GM18499 (cell line): ENCODE results near the gene HBZ.
"Not testable (repeated sequence)": the region's sequence is repeated elsewhere in the genome, so short reads cannot be mapped to it uniquely, and the experiment has no call there.

Experiments used
- ATAC-seq: cut with Tn5 transposase; IDR thresholded peaks from one replicate; pipeline ENCODE4 v1.9.1; 2021; ENCODE audit warnings: moderate number of reproducible peaks; ENCODE audit not compliant: insufficient read depth, unreplicated experiment

Gene HBZ

DNA sequence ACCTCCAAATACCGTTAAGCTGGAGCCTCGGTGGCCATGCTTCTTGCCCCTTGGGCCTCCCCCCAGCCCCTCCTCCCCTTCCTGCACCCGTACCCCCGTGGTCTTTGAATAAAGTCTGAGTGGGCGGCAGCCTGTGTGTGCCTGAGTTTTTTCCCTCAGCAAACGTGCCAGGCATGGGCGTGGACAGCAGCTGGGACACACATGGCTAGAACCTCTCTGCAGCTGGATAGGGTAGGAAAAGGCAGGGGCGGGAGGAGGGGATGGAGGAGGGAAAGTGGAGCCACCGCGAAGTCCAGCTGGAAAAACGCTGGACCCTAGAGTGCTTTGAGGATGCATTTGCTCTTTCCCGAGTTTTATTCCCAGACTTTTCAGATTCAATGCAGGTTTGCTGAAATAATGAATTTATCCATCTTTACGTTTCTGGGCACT, 25.0 kb downstream of the HBZ start:
- no peak for ATAC-seq

DNA sequence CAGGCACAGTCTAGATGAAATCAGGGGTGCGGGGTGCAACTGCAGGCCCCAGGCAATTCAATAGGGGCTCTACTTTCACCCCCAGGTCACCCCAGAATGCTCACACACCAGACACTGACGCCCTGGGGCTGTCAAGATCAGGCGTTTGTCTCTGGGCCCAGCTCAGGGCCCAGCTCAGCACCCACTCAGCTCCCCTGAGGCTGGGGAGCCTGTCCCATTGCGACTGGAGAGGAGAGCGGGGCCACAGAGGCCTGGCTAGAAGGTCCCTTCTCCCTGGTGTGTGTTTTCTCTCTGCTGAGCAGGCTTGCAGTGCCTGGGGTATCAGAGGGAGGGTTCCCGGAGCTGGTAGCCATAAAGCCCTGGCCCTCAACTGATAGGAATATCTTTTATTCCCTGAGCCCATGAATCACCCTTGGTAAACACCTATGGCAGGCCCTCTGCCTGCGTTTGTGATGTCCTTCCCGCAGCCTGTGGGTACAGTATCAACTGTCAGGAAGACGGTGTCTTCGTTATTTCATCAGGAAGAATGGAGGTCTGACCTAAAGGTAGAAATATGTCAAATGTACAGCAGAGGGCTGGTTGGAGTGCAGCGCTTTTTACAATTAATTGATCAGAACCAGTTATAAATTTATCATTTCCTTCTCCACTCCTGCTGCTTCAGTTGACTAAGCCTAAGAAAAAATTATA, 25.7 kb downstream of the HBZ start:
- no peak for ATAC-seq

GRCh38 chr16:178668-179015, 26.2 kb downstream of the HBZ start:
- ATAC-seq, result no peak

- no peak for ATAC-seq
Measured at GRCh38 chr16:179211-180092, 27.0 kb downstream of the HBZ start.

GRCh38 chr16:180101-180675, 27.7 kb downstream of the HBZ start, which contains the start of gene HBQ1:
TSS of gene HBQ1 (plus strand) at chr16:180459. CDS start at chr16:180487, 28 bp downstream.
- no peak for ATAC-seq

GRCh38 chr16:180681-181564, 28.5 kb downstream of the HBZ start:
- ATAC-seq, result no peak

GRCh38 chr16:181565-182021, 29.1 kb downstream of the HBZ start:
- ATAC-seq, result no peak

GRCh38 chr16:183005-183404, 30.6 kb downstream of the HBZ start:
- no peak for ATAC-seq

GRCh38 chr16:185213-185612, 32.8 kb downstream of the HBZ start:
- ATAC-seq, result no peak

GRCh38 chr16:185691-186090, 33.2 kb downstream of the HBZ start:
- no peak for ATAC-seq

- no peak for ATAC-seq
Measured at GRCh38 chr16:187330-187729, 34.9 kb downstream of the HBZ start.

DNA sequence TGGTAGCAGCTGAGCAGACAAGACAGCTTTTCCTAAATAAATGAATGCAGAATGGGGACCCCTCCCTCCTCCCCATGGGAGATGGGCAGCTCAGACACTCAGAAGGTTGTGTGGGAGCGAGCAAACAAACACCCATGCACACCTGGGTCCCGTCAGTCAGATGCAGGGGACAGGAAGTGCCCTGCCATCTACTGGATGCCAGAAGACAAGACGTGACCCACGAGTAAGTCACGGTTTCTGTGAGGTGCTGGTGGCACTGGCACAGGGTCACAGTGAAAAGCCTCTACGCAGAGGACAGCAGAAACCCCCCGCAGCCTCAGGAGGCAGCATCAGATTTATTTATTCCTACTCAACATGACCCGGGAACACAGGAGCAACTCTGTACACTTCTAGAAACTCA, 36.2 kb downstream of the HBZ start:
- ATAC-seq, result no peak

- no peak for ATAC-seq
Measured at GRCh38 chr16:189604-190186, 37.3 kb downstream of the HBZ start.

DNA sequence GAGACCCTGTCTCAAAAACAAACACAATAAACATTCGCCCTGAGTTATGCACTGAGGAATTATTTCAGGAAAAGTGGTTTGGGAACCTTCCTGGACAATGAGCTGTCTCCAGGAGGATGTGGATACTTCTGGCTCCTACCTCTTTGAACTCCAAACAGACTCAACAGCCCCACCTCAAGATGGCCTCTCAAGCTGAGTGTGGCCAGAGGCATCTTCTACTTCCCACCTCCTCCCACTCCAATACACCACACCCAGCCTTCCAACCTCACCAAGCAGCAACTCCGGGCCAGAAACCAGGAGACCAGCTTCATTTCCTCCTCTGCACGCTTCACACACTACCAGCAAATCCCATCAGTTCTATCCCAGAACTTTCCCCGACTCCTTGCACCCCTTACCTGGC, 39.4 kb downstream of the HBZ start:
- no peak for ATAC-seq

DNA sequence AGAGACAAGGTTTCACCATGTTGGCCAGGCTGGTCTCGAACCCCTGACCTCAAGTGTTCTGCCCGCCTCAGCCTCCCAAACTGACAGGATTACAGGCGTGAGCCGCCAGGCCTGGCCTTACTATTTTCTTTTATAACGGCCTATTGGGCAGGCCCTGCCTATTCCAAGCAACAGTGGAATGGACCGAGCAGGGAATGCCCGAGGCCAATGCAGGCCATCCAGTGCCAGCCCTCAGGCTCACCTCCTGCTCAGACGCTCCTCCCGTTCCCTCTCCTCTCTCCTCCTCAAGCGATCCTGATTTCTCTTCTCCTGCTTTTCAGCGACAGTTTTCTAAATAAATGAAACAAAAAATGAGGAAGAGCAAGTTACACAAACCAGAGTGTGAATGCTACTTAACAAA, 40.2 kb downstream of the HBZ start:
- ATAC-seq, result no peak

- no peak for ATAC-seq
Measured at GRCh38 chr16:193441-193840, 41.0 kb downstream of the HBZ start.

- ATAC-seq, result no peak
Measured at GRCh38 chr16:194516-194915, 42.1 kb downstream of the HBZ start.

DNA sequence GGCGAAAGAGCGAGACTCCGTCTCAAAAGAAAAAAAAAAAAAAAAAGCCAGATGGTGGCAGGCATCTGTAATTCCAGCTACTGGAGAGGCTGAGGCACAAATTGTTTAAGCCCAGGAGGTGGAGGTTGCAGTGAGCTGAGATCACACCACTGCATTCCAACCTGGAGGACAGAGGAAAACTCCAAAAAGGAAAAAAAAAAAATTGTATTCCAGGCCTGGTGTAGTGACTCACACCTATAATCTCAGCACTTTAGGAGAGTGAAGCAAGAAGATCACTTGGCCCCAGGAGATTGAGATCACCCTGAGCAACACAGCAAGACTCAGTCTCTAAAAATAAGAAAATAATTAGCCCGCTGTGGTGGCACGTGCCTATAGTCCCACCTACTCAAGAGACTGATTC, 47.9 kb downstream of the HBZ start:
- ATAC-seq, result no peak

DNA sequence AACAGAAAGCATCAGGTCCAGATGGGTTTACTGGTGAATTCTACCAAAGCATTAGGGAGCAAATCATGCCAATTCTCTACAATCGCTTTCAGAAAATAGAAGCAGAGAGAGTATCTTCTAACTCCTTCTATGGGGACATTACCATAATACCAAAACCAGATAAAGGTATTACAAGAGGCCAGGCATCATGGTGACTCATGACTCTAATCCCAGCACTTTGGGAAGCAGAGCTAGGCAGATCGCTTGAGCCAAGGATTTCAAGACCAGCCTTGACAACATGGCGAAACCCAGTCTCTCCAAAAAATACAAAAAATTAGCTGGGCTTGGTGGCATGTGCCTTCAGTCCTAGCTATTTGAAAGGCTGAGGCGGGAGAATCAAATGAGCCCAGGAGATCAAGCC, 50.8 kb downstream of the HBZ start:
- no peak for ATAC-seq

DNA sequence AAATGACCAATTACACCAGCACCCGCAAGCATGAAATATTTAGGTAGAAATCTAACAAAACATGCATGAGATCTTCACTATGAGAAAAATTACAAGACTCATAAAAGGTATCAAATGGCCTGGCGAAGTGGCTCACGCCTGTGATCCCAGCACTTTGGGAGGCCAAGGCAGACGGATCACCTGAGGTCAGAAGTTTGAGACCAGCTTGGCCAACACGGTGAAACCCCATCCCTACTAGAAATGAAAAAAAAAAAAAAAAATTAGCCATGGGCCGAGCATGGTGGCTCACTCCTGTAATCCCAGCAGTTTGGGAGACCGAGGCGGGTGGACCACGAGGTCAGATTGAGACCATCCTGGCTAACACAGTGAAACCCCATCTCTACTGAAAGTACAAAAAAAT, 51.6 kb downstream of the HBZ start:
- ATAC-seq, result not testable (repeated sequence)
